ENCODE measurements around the gene PHF20.
A peak's percentile ranks its signal among the peaks of the same experiment; 100 is the strongest.
"Not testable (repeated sequence)": the region's sequence is repeated elsewhere in the genome, so short reads cannot be mapped to it uniquely, and the experiment has no call there.

PHF20 gene

GRCh38 chr20:35953387-35954199 is 181.8 kb downstream of the PHF20 start:
- peak overlapping the region; percentile 93 to 100 (median 98) for H3K27ac ChIP-seq
- H3K4me3 ChIP-seq = peak overlapping the region; percentile 69 to 95 (median 90)

DNA sequence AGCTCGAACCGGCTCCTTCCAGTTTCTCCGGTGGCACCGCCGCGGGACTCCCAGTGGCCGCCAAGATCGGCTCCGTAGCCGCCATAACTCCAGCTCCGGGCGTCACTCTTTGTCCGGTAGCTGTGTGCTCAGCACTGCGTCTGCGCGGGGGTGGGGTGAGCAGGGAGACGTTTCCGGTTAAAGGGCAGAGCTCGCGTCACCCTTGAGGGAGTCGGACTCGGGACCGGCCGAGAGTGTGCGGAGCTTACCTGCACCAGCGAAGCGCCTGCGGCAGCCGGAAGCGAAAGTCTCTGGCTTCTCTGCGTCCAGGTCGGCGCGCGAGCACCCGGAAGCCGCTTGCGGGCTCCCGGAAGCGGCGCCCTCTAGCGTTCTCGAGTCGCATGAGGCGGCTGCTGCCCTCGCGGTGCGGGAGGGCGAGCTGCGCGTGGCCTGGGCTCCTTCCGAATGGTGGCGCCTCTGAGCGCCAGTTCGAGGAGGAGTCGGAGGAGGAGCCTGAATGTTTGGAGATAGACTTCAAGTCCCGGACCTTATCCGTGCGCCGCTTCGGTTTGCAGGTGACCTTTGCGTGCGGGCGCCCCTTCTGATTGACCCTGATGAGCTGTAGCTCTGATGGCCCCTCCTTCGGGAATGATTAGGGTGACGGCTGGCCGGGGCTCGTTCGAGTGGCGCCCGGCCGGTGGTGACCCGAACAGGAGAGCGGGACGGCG is 182.5 kb downstream of the PHF20 start, which contains the start of gene SCAND1:
Gene SCAND1, minus strand, starts transcription at position 303 of the 707 bp plus-strand sequence. Its CDS starts 218 bp downstream, at position 85.
- Histone ChIP-seq H3K4me3 (peak within 1 kb of the TSS; percentile 69 to 95 (median 90)), H3K27ac (peak within 1 kb of the TSS; percentile 93 to 100 (median 98))

GRCh38 chr20:35954907-35955251 is 183.1 kb downstream of the PHF20 start:
- peak overlapping the region; percentile 69 to 95 (median 90) for H3K4me3 ChIP-seq

DNA sequence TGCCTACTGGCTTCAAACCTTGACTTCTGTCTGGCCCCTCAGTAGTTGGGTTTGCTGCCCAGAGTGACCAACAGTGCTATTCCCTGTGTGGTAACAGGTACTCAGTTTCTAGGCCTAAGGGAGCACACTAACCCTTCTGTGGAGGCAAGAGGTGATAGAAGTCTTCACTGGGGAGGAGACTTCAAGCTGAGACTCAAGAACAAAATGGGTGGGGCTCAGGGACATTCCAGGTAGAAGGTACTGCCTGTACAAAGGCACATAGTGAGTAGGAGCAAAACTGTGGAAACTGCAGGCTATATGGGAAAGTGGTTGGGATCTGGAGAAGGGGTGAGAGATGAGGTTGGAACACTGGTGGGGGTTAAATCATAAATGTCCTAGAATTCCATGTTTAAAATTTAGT is 184.8 kb downstream of the PHF20 start:
- Histone ChIP-seq H3K27ac (no peak overlapping the region), H3K4me3 (no peak overlapping the region)

More at GRCh38 chr20:35954907-35955251, 183.1 kb downstream of the PHF20 start:
- H3K27ac ChIP-seq = peak overlapping the region; percentile 55 to 100 (median 98)

DNA sequence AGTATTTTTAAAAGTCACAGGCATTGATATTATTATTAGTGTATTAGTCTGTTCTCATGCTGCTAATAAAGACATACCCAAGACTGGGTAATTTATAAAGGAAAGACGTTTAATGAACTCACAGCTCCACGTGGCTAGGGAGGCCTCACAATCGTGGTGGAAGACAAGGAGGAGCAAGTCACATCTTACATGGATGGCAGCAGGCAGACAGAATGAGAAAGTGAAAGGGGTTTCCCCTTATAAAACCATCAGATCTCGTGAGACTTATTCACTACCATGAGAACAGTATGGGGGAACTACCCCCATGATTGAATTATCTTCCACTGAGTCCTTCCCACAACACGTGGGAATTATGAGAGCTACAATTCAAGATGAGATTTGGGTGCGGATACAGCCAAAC is 187.5 kb downstream of the PHF20 start:
- not testable (repeated sequence) for H3K27ac ChIP-seq, H3K4me3 ChIP-seq

- H3K27ac ChIP-seq = no peak overlapping the region
Measured at GRCh38 chr20:35963878-35964277, 192.1 kb downstream of the PHF20 start.

GRCh38 chr20:35967979-35968640 is 196.3 kb downstream of the PHF20 start, which contains the start of gene CNBD2:
TSS of gene CNBD2 (plus strand) at chr20:35968590. CDS start at chr20:35968763, 173 bp downstream.
- no peak within 1 kb of the TSS for H3K4me3 ChIP-seq
- H3K27ac ChIP-seq = no peak within 1 kb of the TSS

More at GRCh38 chr20:35963878-35964277, 192.1 kb downstream of the PHF20 start:
- H3K4me3 ChIP-seq = no peak overlapping the region

DNA sequence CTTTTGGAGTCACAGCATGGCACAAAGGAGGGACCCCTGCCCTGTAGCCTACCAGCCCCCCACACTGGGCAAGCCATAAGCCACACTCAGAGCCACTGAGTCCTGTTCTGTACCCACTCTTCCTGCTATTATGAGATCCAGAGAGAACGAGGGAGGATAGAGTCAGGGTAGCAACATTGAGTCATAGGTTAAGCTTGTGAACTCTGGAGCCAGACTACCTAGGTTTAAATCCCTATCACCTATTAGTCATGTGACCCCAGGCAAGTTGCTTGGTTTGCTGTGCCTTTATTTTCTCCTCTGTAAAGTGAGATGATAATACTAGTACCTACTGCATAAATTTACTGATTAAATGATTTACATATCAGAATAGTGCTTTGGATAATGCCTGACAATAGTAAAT is 197.1 kb downstream of the PHF20 start:
- H3K27ac ChIP-seq = no peak overlapping the region
- H3K4me3 ChIP-seq = no peak overlapping the region

DNA sequence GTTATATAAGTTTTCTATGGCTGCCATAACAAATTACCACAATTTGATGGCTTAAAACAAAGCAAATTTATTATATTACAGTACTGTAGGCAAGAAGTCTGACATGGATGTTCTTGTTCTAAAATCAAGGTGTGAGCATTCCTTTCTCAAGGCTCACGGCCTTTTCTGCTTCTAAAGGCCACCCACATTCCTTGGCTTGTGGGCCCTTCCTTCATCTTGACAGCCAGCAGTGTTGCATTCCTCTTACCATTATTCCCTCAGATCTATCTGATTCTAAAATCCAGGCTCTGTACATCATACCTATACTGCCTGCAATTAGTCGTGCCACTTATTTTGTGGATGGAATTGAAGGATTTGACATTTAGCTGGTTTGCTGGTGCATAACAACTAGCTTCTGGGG is 200.2 kb downstream of the PHF20 start:
- no peak overlapping the region for H3K4me3 ChIP-seq
- H3K27ac ChIP-seq = no peak overlapping the region

GRCh38 chr20:35972462-35972861 is 200.6 kb downstream of the PHF20 start:
- peak overlapping the region in 1 of 21 experiments; percentile 44 for H3K27ac ChIP-seq

GRCh38 chr20:35974256-35974655 is 202.4 kb downstream of the PHF20 start:
- Histone ChIP-seq H3K4me3 (no peak overlapping the region), H3K27ac (no peak overlapping the region)

More at GRCh38 chr20:35972462-35972861, 200.6 kb downstream of the PHF20 start:
- no peak overlapping the region for H3K4me3 ChIP-seq

GRCh38 chr20:35975576-35976373 is 204.0 kb downstream of the PHF20 start:
- H3K4me3 ChIP-seq = no peak overlapping the region
- no peak overlapping the region for H3K27ac ChIP-seq

DNA sequence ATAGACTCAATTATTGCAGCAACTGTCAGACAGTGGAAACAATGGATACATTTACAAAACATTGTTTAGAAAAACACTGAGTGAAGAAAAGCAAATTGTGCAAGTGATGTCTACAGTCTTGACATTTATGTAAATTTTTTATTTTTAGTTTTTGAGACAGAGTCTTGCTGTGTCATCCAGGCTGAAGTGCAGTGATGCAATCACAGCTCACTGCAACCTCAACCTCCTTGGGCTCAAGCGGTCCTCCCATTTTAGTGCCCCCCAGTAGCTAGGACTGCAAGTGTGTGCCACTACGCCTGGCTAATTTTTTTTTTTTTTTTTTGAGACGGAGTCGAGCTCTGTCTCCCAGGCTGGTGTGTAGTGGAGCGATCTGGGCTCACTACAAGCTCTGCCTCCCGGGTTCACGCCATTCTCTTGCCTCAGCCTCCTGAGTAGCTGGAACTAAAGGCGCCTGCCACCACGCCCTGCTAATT is 206.3 kb downstream of the PHF20 start:
- Histone ChIP-seq H3K27ac (no peak overlapping the region), H3K4me3 (no peak overlapping the region)

DNA sequence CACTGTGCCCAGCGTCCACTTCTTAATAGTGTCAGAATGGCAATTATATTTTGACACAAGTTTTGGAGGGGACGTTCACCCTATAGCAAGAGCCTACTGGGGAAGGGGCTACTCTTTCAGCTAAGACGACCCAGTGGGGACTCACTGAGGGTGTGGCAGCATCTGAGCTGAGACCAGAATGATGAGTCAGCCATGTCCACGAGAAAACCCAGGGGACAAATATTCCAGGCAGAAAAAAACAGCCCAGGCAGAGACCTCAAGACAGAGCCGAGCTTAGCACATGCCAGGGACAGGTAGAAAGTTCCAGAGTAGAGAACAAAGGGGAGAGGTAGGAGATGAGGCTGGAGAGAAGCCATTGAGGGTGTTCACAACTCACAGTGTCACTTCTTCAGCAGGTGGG is 207.7 kb downstream of the PHF20 start:
- Histone ChIP-seq H3K4me3 (no peak overlapping the region), H3K27ac (no peak overlapping the region)

- Histone ChIP-seq H3K27ac (no peak overlapping the region), H3K4me3 (no peak overlapping the region)
Measured at GRCh38 chr20:35981969-35982368, 210.2 kb downstream of the PHF20 start.

- Histone ChIP-seq H3K4me3 (no peak overlapping the region), H3K27ac (no peak overlapping the region)
Measured at GRCh38 chr20:35984382-35984781, 212.6 kb downstream of the PHF20 start.

- Histone ChIP-seq H3K4me3 (no peak overlapping the region), H3K27ac (no peak overlapping the region)
Measured at GRCh38 chr20:35985806-35986205, 214.0 kb downstream of the PHF20 start.

- no peak overlapping the region for H3K27ac ChIP-seq
- no peak overlapping the region for H3K4me3 ChIP-seq
Measured at GRCh38 chr20:35988910-35989463, 217.2 kb downstream of the PHF20 start.

GRCh38 chr20:35991142-35991771 is 219.4 kb downstream of the PHF20 start:
- no peak overlapping the region for H3K27ac ChIP-seq
- H3K4me3 ChIP-seq = no peak overlapping the region
